ENCODE measurements around the gene UBA1. TPM values are rescaled to one million over a fixed set of nuclear protein-coding genes. Genes with fewer than 3 reads are reported as not detected.

UBA1 gene
- total and polyA plus RNA-seq, 2 of the 8 experiments (the other 6 are each of a cell fraction or from before 2014, with no cell fraction given) = 313 to 458 TPM

- Histone ChIP-seq H4K5ac (ENCODE audit: insufficient read length, low read depth, low read length) (no peak overlapping the region), H3K56ac (replicated peaks; ENCODE audit: insufficient read length, low read depth, low read length) (no peak overlapping the region), H2BK12ac (ENCODE audit: low read depth, low read length) (no peak overlapping the region), H3K4me1 (replicated peaks in 1 of 4; ENCODE audit: control insufficient read depth in 3 of 4, insufficient read depth in 4 of 4, low read length in 3 of 4) (no peaks in the 10 kb centered on the region), H3K14ac (ENCODE audit: insufficient read length) (no peak overlapping the region), H2BK5ac (ENCODE audit: low read depth, low read length) (no peak overlapping the region), H2AFZ (ENCODE audit: low read length) (no peak overlapping the region), H3K18ac (ENCODE audit: extremely low read depth, low read length) (no peak overlapping the region), H4K91ac (replicated peaks; ENCODE audit: insufficient read length, low read length) (no peak overlapping the region), H3K4ac (replicated peaks; ENCODE audit: insufficient read length, low read depth, low read length) (no peak overlapping the region), H3K36me3 (ENCODE audit: control insufficient read depth in 2 of 4, insufficient read depth in 4 of 4, low read length in 3 of 4) (peaks cover 6 to 51% (median 31%) of the 10 kb centered on the region in 4 experiments; a peak in 6 of 8 replicates), H3K4me3 (ENCODE audit: extremely low read depth in 1 of 4, insufficient read depth in 2 of 4, low read depth in 3 of 4, low read length in 4 of 4) (no peak overlapping the region), H3K4me2 (ENCODE audit: insufficient read depth in 1 of 2, low read depth in 2 of 2, low read length in 2 of 2) (no peak overlapping the region), H3K27me3 (replicated peaks in 1 of 4; ENCODE audit: control insufficient read depth in 3 of 4, extremely low read depth in 1 of 4, insufficient read depth in 3 of 4, low read length in 3 of 4) (no peaks in the 10 kb centered on the region), H3K79me1 (ENCODE audit: low read depth, low read length) (no peaks in the 10 kb centered on the region), H3K23me2 (ENCODE audit: low read depth, low read length) (no peaks in the 10 kb centered on the region), H3K9ac (replicated peaks in 1 of 4; ENCODE audit: extremely low read depth in 1 of 4, low read depth in 3 of 4, low read length in 3 of 4) (no peak overlapping the region), H4K8ac (ENCODE audit: extremely low read depth, insufficient read depth, low read length) (no peak overlapping the region), H3K9me3 (ENCODE audit: insufficient read depth in 2 of 2, low read depth in 1 of 2, low read length in 1 of 2) (no peaks in the 10 kb centered on the region), H3K27ac (ENCODE audit: low read depth, low read length) (no peak overlapping the region), H2BK20ac (ENCODE audit: low read length) (no peak overlapping the region), H2BK120ac (replicated peaks; ENCODE audit: low read depth, low read length) (no peak overlapping the region), H2AK5ac (ENCODE audit: low read depth, low read length) (no peak overlapping the region), H4K20me1 (replicated peaks in 1 of 2; ENCODE audit: control insufficient read depth in 1 of 2, insufficient read depth in 2 of 2, low read length in 2 of 2) (peaks cover 0 to 3% of the 10 kb centered on the region in 2 experiments), H3K23ac (ENCODE audit: insufficient read length) (no peak overlapping the region), H2BK15ac (ENCODE audit: low read length) (no peak overlapping the region), H3K79me2 (ENCODE audit: control insufficient read depth in 1 of 2, insufficient read depth in 2 of 2, low read length in 2 of 2) (peaks cover 0 to 24% of the 10 kb centered on the region in 2 experiments; a peak in 2 of 4 replicates)
- DNase-seq (ENCODE audit: low read depth in 1 of 2, low spot score in 2 of 2) (no peak), FAIRE-seq (no peak)
- WGBS, 2 experiments (ENCODE audit: extremely low coverage in 1 of 2, insufficient coverage in 1 of 2, insufficient read length in 1 of 2, insufficient replicate concordance in 2 of 2, low coverage in 1 of 2, low lambda C conversion rate in 2 of 2, missing lambda C conversion rate in 1 of 2) = 100% methylated on average over 4 of the region's 7 CpGs; no CpG with 5 or more reads in 1 of the 2 experiments
- ChIA-PET CTCF (ENCODE audit: partially characterized antibody) (interaction anchor here (0.6 to 0.7 kb wide), 2 partner anchors 72 to 283 kb away, joined by 3 to 4 read pairs; no protein-coding TSS in a partner anchor), POLR2A (ENCODE audit: partially characterized antibody) (interaction anchor here (0.9 to 2.2 kb wide), 3 partner anchors 8 to 15 kb away, joined by 3 to 7 read pairs (median 4); partner anchors contain the start of gene USP11)
- TF ChIP-seq POLR2A (IDR thresholded peaks at IDR 0.05; ENCODE audit: control extremely low read depth in 1 of 2, low read depth in 2 of 2, low read length in 2 of 2) (no peak), SAP30 (IDR thresholded peaks at IDR 0.05; ENCODE audit: insufficient read depth, insufficient replicate concordance, low read length) (no peak), KDM5A (IDR thresholded peaks at IDR 0.05; ENCODE audit: low read length) (no peak), TAF1 (IDR thresholded peaks at IDR 0.05; ENCODE audit: low read depth, low read length) (no peak), MAFK (IDR thresholded peaks at IDR 0.05; ENCODE audit: low read depth, low read length) (no peak)
These were observed 47.0 kb downstream of the UBA1 start for GRCh38 chrX:47240619-47241018.

Data from H1 (cell line).